Effector CD4-positive, alpha-beta T cell (primary cell): ENCODE results near the gene TNS1.

Source experiments
- DNase-seq: peaks from one replicate; pipeline ENCODE4 v3.0.0-alpha.2; 2020

Gene TNS1

DNA sequence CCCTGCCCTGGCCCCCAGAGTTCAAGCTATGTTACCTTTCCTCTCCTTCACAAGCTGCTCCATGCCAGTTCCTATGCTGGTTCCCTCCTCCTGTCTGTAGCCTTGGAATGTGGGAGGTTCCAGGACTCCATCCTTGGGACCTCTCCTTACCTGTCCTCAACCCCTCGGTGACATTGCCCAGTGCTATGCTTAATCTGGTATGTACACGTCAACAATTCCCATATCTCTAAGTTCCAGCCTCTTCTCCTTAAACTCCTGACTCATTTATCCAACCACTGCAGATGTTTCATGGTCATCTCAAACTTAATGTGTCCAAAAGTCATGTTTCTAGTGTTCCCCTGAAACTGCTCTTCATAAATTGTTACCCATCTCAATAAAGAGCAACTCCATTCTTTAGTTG is 160.8 kb downstream of the TNS1 start:
- no peak for DNase-seq

DNA sequence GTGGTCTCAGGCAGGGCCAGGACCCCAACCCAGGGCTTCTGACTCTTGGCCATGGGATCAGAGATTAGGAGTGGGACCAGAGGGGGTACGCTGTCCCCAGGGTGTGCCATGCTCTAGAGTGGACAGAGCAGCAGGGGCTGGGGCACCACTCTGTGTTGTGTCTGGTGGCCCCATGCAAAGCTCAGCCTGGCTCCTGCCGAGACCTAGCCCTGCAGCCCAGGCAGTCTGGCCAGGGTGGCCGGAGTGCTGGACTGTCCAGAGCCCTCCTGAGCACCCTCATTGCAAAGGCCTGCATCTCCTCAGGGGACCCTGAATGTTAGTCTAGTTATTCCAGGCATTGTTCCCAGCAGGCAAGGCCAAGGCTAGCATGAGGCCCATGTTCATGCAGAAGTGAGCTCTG is 162.3 kb downstream of the TNS1 start:
- DNase-seq = no peak

DNA sequence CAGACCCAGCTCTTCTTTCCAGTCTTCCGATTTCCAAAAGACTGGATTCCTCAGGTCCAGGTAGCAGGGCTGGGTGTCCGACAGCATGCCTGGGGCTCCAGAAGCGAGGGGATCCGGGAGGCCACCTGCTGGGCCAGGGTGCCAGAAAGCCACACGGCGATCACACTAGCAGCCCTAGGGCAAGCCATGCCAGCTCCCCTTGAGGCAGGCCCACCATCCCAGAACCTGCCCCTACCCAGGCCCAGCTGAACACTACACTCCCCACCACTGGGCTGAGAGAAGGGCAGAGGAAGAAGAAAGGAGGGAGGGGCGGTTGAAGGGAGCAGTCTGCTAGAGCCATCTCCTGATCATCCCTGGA is 163.1 kb downstream of the TNS1 start:
- no peak for DNase-seq

DNA sequence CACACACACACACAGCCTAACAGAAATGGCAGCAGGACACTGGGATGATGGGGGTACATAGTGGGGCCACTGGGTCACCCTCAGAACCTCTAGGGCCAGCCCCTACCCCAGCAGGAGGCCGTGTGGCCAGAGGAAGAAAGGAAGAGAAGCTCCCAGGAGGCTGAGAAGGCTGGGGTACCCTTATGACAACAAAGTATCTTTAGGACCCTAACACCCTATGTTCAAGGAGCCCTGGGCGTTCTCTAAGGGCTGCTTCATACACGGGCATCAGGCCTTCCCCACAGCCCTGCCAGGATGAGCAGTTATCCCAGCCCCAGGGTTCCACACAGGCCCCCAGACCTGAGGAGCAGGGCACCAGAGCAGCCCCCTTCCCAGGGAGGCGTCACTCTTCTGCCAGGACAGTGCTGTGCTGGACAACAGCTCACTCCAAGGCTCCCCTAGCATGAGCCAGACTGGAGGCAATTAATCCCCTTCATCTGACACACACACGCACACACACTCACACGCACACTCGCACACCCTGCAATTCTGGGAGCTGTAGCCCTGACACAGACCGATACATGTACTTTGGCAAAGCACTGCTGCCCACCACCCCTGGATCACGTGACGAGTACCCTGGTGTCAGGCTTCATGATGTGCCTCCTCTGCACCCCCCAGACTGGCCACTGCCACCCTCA is 163.6 kb downstream of the TNS1 start:
- no peak for DNase-seq

DNA sequence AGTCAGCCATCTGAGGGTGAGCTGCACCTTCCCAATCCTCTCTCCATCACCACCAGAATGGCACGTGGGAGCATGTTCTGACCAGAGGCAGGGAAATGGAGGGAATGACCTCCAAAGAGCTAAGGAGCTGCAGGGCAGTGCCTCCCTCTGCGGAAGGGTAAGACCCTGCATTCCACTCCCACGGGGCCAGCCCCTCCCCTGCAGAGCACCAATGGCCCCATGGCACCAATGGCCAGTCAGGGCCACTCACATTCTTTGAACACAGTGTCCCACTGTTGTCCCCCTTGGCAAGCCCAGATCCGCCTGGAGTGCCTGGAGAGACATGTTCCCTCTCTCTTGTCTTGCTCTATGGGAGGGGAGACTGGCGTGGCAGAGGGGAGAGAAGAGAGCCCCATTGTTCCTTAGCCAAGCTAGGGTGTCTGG is 164.4 kb downstream of the TNS1 start:
- DNase-seq = no peak

DNA sequence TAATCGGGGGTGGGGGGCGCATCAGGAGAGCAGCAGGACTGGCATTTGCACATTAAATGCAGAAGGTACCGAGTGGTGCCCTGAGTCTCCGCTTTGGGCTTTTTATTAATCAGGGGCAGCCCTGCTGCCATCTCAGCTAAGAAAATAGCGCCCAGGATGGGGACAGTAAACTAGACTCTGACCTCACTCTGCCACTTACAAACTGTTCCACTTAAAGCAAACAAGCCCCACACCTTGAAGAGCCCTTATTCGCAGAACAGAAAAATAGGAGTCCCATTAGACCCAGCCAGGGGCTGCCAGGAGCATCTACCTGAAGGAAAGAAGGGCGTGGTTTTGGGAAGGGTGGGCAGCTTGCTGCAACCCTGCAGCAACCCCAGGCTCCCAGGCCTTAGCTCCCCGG is 165.3 kb downstream of the TNS1 start:
- no peak for DNase-seq

DNA sequence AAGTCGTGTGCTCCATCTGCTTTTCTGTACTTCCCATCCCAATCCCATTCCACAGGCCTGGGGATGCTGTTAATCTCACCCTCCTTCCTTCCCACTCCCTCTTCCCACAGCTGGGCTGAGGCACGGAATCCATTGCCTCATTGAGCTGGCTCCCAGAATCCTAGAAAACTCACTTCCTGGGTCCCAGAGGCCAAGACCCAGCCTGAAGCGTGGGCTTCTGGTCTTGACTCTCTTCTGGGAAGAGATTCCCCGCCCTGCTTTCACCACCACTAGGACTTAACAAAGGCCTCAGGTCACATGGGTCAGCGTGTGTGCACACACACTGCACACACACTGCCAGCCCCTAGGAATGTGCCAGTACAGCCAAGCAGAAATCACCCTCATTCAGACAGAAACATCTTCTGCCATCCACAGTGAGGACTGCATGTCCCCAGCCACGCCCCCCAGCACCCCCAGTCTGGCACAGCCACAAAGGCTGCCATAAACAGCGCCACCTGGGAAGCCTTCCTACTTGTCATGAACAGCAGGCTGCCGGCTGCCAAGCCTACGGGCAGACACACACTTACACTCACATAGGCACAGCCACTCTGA is 165.8 kb downstream of the TNS1 start:
- no peak for DNase-seq

DNA sequence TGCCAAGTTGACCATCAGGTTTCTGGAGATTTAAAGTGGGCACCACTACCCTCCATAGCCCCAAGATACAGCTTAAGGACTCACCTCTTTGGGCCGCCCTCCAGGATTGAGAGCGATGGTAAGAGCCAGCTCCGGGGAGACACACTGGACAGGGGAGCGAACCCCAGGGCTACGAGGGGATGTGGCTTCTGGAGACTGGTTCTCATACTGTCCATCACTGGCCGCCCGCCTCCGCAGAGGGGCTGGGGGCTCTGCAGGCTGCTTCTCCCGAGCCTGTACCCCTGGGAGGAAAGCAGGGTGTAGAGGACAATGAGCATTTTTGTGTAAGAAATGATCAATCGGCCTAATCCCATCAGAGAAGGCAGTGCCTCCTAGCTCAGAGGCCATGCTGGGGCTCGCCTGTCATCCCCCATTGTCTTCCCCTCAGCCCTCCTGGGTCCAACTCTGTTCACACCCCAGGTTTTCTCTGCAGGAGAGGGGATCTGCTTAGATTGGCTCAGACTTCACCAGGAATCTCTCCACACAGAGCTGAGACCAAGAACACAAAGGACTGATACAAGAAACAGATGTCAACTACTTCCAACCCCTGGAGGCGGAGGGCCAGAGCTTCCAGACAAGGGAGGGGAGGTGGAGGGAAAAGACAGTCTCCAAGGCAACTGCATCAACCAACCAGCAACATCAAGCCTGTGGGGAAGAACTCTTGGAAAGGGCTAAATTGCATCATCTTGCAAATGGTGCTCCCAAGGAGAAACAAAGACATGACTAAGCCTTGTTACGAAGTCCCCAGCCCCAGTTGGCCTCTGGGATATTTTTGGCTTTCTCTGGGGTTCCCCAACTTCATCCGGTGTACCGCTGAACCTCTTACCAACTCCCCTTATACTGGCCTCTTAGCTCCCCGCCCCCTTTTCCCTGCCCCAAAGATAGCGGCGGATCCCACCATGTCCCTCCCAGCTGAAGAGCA is 166.6 kb downstream of the TNS1 start:
- no peak for DNase-seq

DNA sequence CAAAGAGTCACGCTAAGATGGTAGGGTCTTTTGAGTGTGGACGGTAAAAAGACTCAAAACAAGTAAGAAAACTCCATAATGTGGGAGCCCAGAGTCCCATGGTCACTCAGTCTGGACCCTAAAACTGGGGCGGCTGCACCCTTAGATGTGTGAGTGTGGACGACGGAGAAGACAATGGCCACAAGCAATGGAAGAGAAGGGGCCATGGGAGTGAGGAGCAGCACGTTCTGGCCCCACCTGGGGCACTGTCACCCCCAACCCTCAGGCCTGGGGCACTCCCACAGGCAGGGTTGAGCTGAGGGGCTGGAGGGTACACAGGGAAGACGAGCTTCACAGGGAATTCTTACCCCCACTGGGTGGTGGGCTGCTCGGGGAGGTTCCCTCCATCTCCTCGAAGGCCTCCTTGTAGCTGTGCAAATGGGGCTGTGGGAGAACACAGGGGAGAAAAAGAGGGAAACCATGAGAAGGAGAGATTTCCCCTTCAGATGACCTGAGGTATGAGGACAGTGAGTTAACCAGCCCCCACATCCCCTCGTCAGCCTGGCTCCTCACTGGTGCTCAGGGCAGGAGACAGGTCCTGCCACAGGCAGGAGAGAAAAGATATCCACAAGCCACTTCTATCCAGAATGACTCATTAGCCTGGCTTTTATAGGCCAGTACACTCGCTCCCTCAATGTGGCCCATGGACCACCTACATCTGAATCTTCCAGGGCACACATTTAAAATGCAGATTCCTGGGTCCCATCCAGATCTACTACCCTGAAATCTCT is 167.9 kb downstream of the TNS1 start:
- no peak for DNase-seq

DNA sequence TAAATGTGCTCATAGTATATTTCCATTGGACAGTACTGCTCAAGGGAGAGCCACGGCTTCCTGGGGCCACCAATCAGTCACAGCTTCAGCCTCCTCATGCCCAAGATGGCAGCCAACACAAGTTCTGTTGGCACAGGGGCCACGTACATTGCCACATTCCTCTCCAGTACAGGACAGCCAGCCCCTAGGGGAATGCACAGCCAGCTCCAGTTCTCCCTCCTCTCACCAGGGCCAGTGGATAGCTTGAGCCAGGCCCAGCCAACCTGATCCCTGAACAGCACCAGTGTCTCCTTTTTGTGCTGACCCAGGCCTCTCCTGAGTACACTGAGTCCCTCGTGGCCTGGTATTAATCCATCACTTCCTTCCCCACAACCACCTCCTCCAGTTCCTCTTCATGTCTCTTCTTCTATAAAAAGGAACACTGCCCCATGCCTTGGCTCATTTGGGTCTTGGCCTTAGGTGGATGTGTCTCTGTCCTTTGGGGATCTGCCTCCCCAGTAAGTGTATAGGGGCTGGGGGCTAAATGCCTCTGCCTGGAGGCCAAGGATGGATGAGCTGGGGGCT is 168.7 kb downstream of the TNS1 start:
- no peak for DNase-seq

DNA sequence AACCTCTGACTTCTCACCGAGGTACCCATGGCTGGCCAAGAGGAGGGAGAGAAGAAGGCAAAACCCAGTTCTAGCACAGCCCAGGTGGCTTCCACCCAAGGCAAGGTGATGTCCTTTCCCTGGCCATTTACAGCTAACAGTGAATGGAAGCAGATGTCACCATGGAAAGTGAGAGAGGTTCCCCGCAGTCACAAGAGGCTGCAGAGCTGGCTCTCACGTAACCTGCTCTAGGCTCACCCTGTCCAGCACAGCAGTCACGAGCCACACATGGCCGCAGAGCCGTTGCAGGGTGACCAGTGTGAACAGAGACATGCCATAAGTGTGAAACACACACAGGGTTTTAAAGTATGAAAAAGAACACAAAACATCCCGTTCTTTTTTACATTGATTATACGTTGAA is 169.4 kb downstream of the TNS1 start:
- no peak for DNase-seq

DNA sequence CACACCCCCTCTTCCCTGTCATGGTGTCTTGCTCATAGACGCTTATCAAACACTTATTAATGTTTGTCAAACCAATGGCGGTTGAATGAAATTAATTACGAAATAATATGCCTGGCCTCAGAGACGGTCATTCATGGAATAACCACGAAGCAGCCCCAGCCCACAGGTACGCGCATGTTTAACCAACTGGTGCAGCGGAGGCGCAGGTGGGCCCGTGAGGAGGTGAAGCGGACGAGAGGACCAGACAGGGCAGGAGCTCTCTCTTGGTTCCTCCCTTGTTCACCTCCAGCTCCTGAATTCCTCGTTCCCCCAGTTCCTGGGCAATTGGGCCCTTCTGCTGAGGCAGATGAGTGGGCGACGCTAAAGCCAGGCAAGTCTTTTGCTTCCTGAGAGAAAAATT is 169.8 kb downstream of the TNS1 start:
- DNase-seq = no peak

DNA sequence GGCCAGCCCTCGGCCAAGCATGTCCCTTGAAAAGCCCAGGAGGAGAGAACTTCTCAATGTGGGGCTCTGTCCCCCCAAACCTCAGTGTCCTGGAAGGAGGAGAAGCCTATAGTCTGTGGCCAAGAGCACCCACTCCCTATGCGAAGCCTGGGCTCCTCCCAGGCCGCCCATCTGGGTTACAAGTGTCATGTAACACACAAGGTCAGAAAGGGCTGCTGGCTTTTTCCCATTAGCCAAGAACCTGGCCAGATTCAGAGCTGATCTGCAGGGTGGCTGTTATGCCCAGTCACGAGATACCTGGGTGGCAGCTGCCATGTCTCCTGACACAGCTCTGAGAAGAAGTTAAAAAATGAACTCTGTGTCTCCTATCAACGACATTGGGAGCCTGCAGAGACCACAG is 170.7 kb downstream of the TNS1 start:
- DNase-seq = no peak

DNA sequence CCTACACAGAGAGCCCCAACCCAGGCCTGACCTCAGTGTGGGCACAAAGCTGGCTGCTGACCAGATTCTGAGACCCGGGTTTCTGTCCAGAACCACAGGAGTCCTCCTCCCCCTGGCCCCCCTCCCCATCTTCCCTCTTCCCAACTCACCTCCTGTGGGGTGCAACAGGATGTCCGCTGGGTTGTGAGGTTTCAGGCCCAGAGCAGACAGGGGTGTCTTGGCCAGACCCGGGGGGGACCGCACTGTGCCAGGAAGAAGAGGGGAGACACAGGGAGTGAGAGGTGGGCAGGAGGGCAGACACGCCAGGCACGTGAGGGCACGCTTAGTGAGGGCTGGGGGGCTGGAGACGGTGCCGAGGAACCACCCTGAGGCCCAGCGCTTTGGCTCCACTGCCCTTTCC is 171.5 kb downstream of the TNS1 start:
- DNase-seq = no peak

DNA sequence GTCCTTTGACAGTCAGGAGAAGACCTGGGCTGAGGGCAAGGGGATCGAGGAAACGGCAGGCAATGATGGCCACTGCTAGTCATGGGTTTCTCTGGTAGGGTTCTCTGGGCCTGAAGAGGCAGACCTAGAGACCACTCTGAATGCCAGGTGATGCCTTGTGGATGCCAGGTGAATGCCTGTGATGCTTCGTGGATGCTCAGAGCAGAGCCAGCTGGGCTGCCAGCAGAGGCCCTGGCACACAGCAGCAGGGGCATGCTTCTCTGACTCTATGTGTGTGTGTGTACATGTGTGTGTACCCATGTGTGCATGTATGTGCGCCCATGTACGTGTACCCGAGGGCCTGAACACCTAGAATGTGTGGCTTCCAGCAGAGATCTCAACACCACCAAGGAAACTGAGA is 172.0 kb downstream of the TNS1 start:
- no peak for DNase-seq

DNA sequence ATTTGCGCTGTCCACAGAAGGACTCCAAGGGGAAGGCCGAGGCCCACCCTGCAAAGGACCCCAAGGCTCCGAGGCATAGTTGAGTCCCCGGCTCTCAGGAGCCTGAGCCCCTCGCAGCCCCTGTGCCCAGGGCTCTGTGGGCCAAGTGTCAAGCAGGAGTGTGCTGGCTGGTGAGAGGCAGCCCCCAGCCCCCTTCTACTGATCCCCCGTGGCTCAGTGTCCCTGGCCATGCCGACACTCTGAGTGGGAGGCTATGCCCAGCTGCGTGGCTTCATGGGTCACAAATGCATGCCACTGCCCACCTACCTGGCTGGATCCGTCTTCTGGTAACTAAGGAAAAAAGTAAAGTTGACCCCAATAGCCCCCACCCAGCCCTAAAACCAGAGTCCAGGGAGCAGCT is 172.7 kb downstream of the TNS1 start:
- DNase-seq = no peak

DNA sequence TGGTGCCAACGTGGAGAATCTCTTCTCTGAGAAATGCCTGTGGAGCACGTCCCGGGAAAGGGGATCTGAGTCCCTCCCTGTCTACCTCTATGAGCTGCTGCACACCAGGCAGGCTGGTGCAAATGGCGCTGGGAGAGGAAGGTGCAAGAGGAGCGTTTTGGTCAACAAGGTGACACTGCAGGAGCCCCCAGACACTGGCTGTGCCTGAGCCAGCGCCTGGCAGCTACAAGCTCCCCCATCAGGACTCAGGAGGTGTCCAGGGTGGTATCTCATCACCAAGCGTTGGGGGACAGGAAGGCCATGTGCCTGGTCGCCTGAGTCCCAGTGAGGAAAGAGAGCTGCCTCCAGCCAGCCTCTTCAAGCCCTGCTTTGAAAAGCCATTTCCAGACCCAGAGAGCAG is 173.4 kb downstream of the TNS1 start:
- no peak for DNase-seq

DNA sequence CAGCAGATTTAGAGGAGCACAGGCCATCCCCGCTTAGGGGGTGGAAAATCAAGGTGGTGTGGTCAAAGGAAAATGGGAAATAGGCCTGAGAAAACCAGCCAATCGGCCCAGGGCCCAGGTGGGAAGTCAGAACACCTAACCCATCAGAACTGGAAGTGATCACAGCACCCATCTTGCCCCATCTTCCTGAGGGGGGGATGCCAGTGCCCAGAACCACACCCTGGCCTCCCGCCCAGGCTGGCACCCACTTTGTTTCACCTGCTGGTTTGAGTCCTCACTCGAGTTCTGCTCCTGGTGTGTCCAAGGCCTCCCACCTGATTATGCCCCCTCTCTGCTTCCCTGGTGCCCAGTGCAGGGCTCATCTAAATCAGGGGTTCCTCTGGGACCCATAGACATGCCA is 174.5 kb downstream of the TNS1 start:
- DNase-seq = no peak

DNA sequence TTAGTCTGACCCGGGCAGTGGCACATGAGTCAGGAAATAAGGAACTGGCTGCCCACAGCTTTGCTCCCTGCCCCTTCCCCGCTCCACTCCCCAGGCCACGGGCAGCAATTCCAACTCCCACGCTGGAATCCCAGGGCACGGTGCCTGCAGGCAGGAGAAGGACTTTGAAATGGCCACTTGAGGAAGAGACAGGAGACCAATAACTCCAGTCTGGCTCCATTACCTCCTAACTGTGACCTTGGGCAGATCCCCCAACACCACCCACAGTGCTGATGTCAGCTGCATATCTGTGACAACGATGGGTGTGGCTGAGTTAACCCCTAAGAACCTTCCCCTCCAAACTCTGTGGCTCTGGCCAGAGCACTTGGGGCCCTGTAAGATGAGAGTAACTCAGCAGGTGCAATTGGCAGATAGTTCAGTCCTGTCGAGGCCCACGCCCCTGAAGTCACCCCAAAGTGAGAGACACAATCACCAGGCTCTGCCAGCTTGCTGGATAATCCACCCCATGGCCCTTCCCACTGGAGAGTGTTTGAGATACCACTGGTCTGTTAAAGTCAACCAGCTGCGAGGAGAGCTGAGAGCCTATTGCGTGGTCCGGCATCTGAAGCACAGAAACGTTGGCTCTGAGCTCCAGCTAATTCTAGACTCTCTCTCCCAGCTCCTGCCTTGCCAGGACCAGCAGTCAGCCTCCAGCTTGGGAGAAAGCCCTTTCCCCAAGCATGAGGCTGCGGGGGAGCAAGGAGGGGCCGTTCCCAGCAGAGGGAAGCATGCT is 175.2 kb downstream of the TNS1 start:
- no peak for DNase-seq

DNA sequence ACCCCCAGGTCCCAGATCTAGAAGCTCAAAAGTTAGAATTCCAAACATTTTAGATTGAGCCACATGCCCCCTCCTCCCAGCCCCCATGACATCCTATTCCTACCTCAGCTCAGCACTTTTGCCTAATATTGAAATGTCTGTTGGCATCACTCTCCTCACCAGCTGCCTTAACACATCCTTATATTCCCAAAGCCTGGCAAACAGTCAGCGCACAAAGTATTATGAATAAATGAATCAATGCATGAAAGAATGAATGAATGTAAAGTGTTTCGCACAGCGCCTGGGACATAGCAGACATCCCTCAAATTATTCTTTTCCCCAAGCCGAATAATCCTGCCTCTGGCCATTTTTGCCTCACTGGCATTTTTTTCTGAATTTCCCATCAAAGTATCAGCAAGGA is 175.8 kb downstream of the TNS1 start:
- DNase-seq = no peak

DNA sequence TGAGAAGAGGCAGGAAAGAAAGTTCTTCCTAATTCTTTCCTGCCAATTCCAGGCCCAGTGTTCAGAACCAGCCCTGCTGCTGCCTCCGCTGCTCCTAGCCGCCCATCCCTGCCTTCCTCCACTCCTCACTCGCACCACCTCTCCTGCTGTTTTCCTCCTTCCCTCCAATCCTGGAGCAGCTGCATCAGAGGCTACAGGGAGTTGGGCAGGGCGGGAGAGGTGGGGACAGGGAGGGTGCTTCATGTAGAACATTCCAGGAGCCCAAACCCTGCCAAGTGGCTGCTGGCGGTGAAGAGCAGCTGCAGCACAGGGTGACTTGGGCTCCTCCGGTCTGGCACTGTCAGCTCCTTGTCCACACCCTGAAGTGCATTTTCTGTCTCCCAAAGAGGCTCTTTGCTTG is 176.3 kb downstream of the TNS1 start:
- no peak for DNase-seq
